Uterus (tissue), 4 donors: ENCODE results near the gene SSNA1. TPM values are rescaled to one million over a fixed set of nuclear protein-coding genes. Genes with fewer than 3 reads are reported as not detected.

Experiments used
- DNase-seq, 2 donors: peaks; one replicate each; pipeline ENCODE4 v3.0.0-alpha.2; 2019 to 2020
- H3K27ac ChIP-seq, 2 donors: fragments of 200-600 bp; sonication (generic); 1 replicate in 1 of 2; 2 replicates in 1 of 2; pipeline ENCODE4 v1.5.1; 2016 to 2018
- H3K27me3 ChIP-seq, 2 donors: fragments of 200-600 bp; sonication (generic); one replicate each; pipeline ENCODE4 v1.5.1; 2018 to 2019; ENCODE audit warnings: control low read depth in 1 of 2
- H3K36me3 ChIP-seq, 2 donors: fragments of 200-600 bp; sonication (generic); one replicate each; pipeline ENCODE4 v1.5.1; 2019; ENCODE audit warnings: control low read depth in 1 of 2
- H3K4me1 ChIP-seq, 2 donors: fragments of 200-600 bp; sonication (generic); one replicate each; pipeline ENCODE4 v1.5.1; 2018 to 2019; ENCODE audit warnings: control low read depth in 1 of 2
- H3K4me3 ChIP-seq, 2 donors: fragments of 200-600 bp; sonication (generic); 1 replicate in 1 of 2; 2 replicates in 1 of 2; pipeline ENCODE4 v1.5.1; 2018 to 2019; ENCODE audit warnings: mild to moderate bottlenecking in 1 of 2
- H3K9me3 ChIP-seq, 2 donors: fragments of 200-600 bp; sonication (generic); one replicate each; pipeline ENCODE4 v1.5.1; 2019; ENCODE audit warnings: control low read depth in 1 of 2
- CTCF ChIP-seq, 4 experiments: fragments of 200-600 bp in 2 of 4; fragments of 450-650 bp in 2 of 4; sonication (generic) in 2 of 4; IDR thresholded peaks; one replicate each; pipeline ENCODE4 v1.5.1; 2016 to 2019; ENCODE audit warnings: antibody characterized with exemption in 4 of 4, mild to moderate bottlenecking in 2 of 4, moderate library complexity in 1 of 4
- POLR2A ChIP-seq, 2 donors: fragments of 450-650 bp; IDR thresholded peaks; one replicate each; pipeline ENCODE4 v1.6.1; 2016; ENCODE audit warnings: antibody characterized with exemption in 2 of 2, mild to moderate bottlenecking in 1 of 2, moderate library complexity in 1 of 2
- intact Hi-C: fragments of 100-400 bp; cut with DNase I; formaldehyde crosslinking; loops from one replicate; pipeline ENCODE4 v1.15.1; 2023; ENCODE audit warnings: low total_unique reads
- total RNA-seq, 4 donors: library from RNA; depleted of rRNA in 3 of 4; stranded (reverse); fragments of >200 nt in 3 of 4; gene quantifications; one replicate each; pipeline versions ENCODE4 v1.1.0 to v1.2.4, GENCODE V29; 2014 to 2023
- donor health status: DM: yes; HTN: yes; CAD: no.

Gene SSNA1
- total RNA-seq = 10 to 100 TPM; 17.1 to 47.1 (median 40.6) TPM

- Histone ChIP-seq H3K4me1 (peaks cover 14 to 24% of the 10 kb centered on the region in 2 donors), H3K9me3 (no peaks in the 10 kb centered on the region), H3K36me3 (no peaks in the 10 kb centered on the region), H3K27ac (peak within 1 kb of the TSS; percentile 83 to 95), H3K27me3 (no peaks in the 10 kb centered on the region), H3K4me3 (peak within 1 kb of the TSS; percentile 79 to 92)
- intact Hi-C loops = no loop called here
- DNase-seq = peak; percentile 88 to 94
- TF ChIP-seq CTCF (IDR thresholded peaks at IDR 0.05) = peak in 3 of 4 experiments; percentile 1 to 67 (median 33)
- TF ChIP-seq POLR2A (IDR thresholded peaks at IDR 0.05) = peak; percentile 72 to 89
Measured at GRCh38 chr9:137188490-137189296, at the start of gene SSNA1, which contains the start of gene ANAPC2. Gene SSNA1, plus strand, starts transcription at chr9:137188676. Its CDS starts 51 bp downstream, at chr9:137188727. Gene ANAPC2, minus strand, starts transcription at chr9:137188560. Its CDS starts 28 bp downstream, at chr9:137188532.

- Histone ChIP-seq H3K4me1 (peaks cover 0 to 12% of the 10 kb centered on the region in 2 donors), H3K27me3 (peaks cover 0 to 33% of the 10 kb centered on the region in 2 donors), H3K27ac (no peak within 1 kb of the TSS), H3K9me3 (no peaks in the 10 kb centered on the region), H3K36me3 (no peaks in the 10 kb centered on the region), H3K4me3 (no peak within 1 kb of the TSS)
- no peak for TF ChIP-seq CTCF (IDR thresholded peaks at IDR 0.05)
- no peak for TF ChIP-seq POLR2A (IDR thresholded peaks at IDR 0.05)
- DNase-seq = no peak
- intact Hi-C loops = no loop called here
Measured at GRCh38 chr9:137138722-137139467, 49.6 kb upstream of the SSNA1 start, which contains the start of gene GRIN1. Gene GRIN1, plus strand, starts transcription at chr9:137139154. Its CDS starts 333 bp downstream, at chr9:137139487.

GRCh38 chr9:137139468-137140150 lies 48.9 kb upstream of the SSNA1 start:
- peaks cover 0 to 33% of the 10 kb centered on the region in 2 donors for H3K27me3 ChIP-seq

More at GRCh38 chr9:137139468-137140150, 48.9 kb upstream of the SSNA1 start:
- Histone ChIP-seq H3K27ac (no peak overlapping the region), H3K4me1 (peaks cover 0 to 12% of the 10 kb centered on the region in 2 donors), H3K9me3 (no peaks in the 10 kb centered on the region), H3K4me3 (no peak overlapping the region), H3K36me3 (no peaks in the 10 kb centered on the region)
- no peak for DNase-seq
- no peak for TF ChIP-seq POLR2A (IDR thresholded peaks at IDR 0.05)
- no peak for TF ChIP-seq CTCF (IDR thresholded peaks at IDR 0.05)
- intact Hi-C loops = no loop called here
